ENCODE results near the gene TEX10. TPM values are rescaled to one million over a fixed set of nuclear protein-coding genes. Genes with fewer than 3 reads are reported as not detected.

Gene TEX10
- polyA plus RNA-seq, 1 of the 3 experiments (the other 2 are of a cell fraction): 12.7 TPM

- Histone ChIP-seq H3F3A (replicated peaks; ENCODE audit: insufficient read depth) (peaks cover 16% of the 10 kb centered on the region), H3K4me2 (no peak overlapping the region), H2AFZ (ENCODE audit: low read depth) (no peak overlapping the region), H3K79me2 (ENCODE audit: insufficient read depth) (peaks cover 25% of the 10 kb centered on the region; the same call in 1 of the 2 replicates), H3K9me2 (no peaks in the 10 kb centered on the region), H3K9ac (no peak overlapping the region), H3K27me3 (ENCODE audit: insufficient read depth) (no peaks in the 10 kb centered on the region), H3K4me1 (ENCODE audit: control insufficient read depth in 1 of 2, insufficient read depth in 2 of 2, low read depth in 1 of 2, low read length in 1 of 2) (peaks cover 0 to 6% of the 10 kb centered on the region in 2 experiments; a peak in 1 of 4 replicates), H3K4me3 (ENCODE audit: low read depth in 2 of 2, low read length in 1 of 2) (no peak overlapping the region), H3K9me3 (no peaks in the 10 kb centered on the region), H4K20me1 (ENCODE audit: insufficient read depth) (no peaks in the 10 kb centered on the region), H3K27ac (ENCODE audit: low read depth in 2 of 2, low read length in 1 of 2) (no peak overlapping the region), H3K36me3 (replicated peaks in 1 of 2; ENCODE audit: control insufficient read depth in 1 of 2, insufficient read depth in 2 of 2, low read length in 1 of 2) (peaks cover 67 to 82% of the 10 kb centered on the region in 2 experiments)
- DNase-seq: no peak
- CTCF ChIA-PET: no interaction called here
- POLR2A ChIA-PET: no interaction called here
- TF ChIP-seq YY1 (IDR thresholded peaks at IDR 0.05; ENCODE audit: low read depth) (no peak), TCF12 (IDR thresholded peaks at IDR 0.05) (no peak), EP300 (IDR thresholded peaks at IDR 0.05; ENCODE audit: borderline replicate concordance in 1 of 2, low read depth in 1 of 2, low read length in 1 of 2) (no peak), RFX5 (IDR thresholded peaks at IDR 0.05; ENCODE audit: low read length) (no peak), RCOR1 (IDR thresholded peaks at IDR 0.05; ENCODE audit: low read length) (no peak), FOXM1 (IDR thresholded peaks at IDR 0.05; ENCODE audit: low read depth) (no peak), RXRA (IDR thresholded peaks at IDR 0.05; ENCODE audit: borderline replicate concordance, low read depth) (no peak), USF2 (IDR thresholded peaks at IDR 0.05; ENCODE audit: borderline replicate concordance, low read depth, low read length) (no peak), MEF2A (IDR thresholded peaks at IDR 0.05; ENCODE audit: borderline replicate concordance, low read depth) (no peak), GABPA (IDR thresholded peaks at IDR 0.05; ENCODE audit: low read depth) (no peak), IRF3 (IDR thresholded peaks at IDR 0.05; ENCODE audit: low read depth, low read length) (no peak), JUND (IDR thresholded peaks at IDR 0.05) (no peak), MXI1 (IDR thresholded peaks at IDR 0.05; ENCODE audit: low read depth, low read length) (no peak), GATA2 (CRISPR knock-in tag; IDR thresholded peaks at IDR 0.05) (no peak), USF1 (IDR thresholded peaks at IDR 0.05; ENCODE audit: borderline replicate concordance, low read depth) (no peak), SMC3 (IDR thresholded peaks at IDR 0.05; ENCODE audit: low read depth, low read length) (no peak), TAF1 (IDR thresholded peaks at IDR 0.05; ENCODE audit: borderline replicate concordance, low read depth, low read length) (no peak), NFIC (IDR thresholded peaks at IDR 0.05; ENCODE audit: borderline replicate concordance) (no peak)
- WGBS (ENCODE audit: low lambda C conversion rate): 88% methylated on average over 5 of the region's 5 CpGs
Measured at GRCh38 chr9:100287186-100287585, 65.6 kb downstream of the TEX10 start.
